Activated naive CD4-positive, alpha-beta T cell (primary cell): ENCODE measurements around the gene TMEM123.

ENCODE experiments used
- DNase-seq, 4 experiments: peaks; one replicate each; lab custom pipeline; 2025; lab: John Stamatoyannopoulos, UW

The TMEM123 gene

DNA sequence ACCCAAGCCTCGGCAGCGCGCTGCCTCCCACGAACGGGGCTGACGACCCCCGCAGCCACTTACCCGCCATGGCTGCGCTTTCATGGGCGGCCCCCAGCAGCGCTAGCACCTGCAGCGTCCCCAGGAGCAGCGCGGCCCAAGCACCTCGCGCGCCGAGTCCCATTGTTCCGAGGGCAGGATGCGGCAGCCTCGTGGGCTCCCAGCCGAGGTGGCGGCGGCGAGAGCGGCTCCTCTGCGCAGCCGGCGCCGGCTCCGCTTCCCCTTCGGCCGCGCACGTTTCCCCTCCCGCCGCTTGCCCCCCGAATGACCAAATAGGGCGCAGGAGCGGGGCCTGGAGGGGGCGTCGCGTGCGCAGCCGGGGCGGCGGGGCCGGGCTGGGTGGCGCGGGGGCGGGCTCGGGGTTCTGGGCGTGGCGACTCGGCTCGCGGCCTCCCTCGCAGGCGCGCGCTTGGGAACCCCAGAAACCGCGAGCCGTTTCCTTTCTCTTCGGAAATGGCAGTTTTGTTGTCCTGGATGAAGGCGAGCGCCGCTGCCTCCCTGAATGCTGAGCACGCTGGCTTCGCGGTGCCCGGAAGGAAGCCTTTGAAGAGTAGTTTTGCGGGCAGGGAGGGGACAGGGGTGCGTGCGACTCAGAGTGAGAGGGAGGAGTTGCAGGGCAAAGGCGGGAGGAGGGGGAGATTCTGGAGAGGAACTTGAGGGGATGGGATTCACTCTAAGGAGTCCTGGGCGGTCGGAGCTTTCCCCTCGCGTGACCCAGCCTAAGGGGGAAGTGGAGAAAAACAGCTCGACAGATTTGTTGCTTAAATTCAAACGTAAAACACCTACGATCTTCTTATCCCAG is at the start of gene TMEM123:
Gene TMEM123 (minus strand): TSS at position 305 of the 841 bp plus-strand sequence. CDS start 142 bp downstream, at position 163.
- DNase-seq = peak; percentile 54 to 90 (median 74)

DNA sequence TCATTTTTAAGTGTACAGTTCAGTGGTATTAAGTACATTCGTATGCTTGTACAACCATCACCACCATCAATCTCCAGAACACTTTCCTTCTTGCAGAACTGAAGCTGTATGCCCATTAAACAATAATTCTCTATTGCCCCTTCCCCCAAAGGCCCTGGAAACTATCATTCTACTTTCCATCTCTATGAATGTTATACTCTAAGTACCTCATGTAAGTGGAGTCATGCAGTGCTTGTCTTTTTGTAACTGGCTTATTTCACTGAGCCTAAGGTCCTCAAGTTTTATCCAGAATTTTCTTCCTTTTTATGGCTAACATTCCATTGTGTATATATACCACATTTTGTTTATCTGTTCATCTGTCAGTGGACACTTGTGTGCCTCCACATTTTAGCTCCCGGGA is 48.3 kb upstream of the TMEM123 start:
- DNase-seq = no peak

DNA sequence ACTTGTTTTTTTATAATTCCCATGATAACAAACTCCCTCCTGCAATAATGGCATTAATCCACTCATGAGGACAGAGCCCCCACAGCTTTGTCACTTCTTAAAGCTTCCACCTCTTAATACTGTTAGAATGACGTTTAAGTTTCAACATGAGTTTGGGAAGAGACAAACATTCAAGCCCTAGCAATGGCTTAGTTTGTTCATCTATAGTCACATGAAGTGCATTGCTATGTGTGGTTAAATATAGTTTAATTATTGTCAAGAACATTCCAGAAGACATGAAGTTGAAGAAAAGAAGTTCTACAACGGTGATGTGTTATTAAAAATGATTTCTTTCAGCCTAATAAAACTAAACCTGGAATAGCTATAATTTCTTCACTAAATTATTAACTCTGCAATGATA is 47.4 kb upstream of the TMEM123 start:
- no peak for DNase-seq

- DNase-seq = no peak
Observed at GRCh38 chr11:102499151-102499550, 46.6 kb upstream of the TMEM123 start.

DNA sequence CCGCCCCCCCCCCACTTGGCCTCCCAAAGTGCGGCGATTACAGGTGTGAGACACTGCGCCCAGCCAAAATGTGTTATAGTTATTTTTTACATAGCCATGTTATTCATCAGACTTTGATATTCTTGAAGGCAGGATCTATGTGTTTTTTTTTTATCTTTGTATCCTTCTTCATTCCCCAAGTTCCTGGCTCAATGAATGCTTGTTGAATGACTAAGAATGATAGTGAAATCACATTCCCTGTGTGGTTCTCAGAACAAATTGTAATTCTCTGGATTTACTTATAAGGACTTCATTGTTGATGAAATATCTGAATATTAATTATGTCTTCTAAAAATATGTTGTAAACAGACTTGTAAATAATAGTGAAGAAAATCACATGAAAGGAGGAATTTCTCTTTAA is 44.5 kb upstream of the TMEM123 start:
- DNase-seq = no peak

DNA sequence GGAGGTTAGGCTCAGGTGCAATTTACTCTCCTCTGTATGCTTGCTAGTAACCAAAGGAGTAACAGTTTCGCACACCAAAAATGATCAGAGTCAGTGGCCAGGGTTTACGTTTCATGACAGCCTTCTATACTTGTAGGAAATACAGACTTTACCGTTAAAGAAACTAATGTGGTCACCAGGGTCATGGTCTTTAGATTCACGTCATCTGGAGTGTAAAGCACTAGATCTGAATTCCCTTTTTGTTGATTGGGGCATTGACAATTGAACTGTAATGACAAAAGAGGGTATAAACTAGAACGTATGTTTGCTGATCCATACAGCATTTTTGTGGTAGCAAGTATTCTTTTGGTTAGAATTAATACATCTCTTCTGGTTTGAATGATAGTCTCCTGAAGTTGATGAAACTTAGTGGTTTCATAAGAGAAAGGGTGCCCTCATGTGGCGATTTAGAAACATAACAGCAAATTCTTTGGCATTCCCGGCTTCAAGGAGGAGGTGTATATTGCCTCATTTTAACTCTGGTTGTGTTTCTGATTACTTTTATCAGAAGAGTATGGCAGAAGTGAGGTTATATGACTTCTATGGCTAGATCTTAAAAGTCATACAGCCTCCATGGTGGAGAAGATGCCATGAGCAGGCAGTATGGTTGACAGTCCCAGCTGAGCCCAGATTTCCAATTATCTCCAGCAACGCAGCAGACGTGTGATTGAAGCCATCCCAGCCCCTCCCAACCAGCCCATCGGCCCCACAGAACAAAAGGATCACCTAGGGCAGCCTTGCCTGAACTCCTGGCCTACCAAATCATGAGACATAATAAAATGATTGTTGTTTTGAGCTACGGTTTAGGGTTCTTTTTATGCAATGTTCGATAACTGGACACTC is 42.8 kb upstream of the TMEM123 start:
- DNase-seq = no peak

GRCh38 chr11:102494216-102494615 is 41.7 kb upstream of the TMEM123 start:
- DNase-seq = no peak

GRCh38 chr11:102493524-102493923 is 41.0 kb upstream of the TMEM123 start:
- no peak for DNase-seq

DNA sequence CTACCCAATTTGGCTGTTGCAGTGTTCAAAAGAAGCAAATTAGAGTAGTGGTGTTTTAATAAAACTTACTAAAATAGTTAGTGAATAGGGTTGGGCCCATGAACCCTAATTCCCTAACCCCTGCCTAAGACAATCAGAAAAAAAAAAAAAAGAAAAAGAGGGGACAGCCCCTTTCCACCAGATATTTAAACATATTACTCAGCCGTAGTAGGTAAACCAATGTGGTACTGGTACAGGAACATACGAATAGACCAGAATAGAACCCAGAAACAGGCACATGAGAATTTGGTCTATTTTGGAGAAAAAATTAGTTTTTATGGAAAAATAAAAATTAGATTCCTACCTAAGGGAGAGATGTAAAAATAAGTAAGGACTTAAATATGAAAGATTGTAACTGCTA is 39.4 kb upstream of the TMEM123 start:
- DNase-seq = no peak

- DNase-seq = no peak
Observed at GRCh38 chr11:102489186-102490145, 36.9 kb upstream of the TMEM123 start.

DNA sequence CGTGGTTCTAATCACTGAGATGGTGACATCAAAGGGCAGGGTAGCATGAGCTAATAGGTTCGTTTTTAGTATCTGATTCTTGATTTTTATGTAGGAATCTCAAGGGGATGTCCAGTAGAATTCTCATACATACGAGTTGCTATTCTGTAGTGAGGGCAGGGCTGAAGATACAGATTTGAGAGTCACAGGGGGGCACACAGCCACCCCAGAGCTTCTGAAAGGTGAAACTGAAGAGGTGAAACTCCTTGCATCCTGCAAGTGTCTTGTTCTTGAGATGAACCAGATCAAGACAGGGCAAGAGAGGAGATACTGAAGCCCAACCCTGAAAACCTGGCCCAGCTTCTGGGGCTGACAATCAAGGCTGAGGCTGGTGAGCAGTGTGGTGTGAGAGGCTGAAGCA is 35.6 kb upstream of the TMEM123 start:
- DNase-seq = no peak

- no peak for DNase-seq
Observed at GRCh38 chr11:102487214-102487613, 34.6 kb upstream of the TMEM123 start.

GRCh38 chr11:102486584-102486983 is 34.0 kb upstream of the TMEM123 start:
- no peak for DNase-seq

DNA sequence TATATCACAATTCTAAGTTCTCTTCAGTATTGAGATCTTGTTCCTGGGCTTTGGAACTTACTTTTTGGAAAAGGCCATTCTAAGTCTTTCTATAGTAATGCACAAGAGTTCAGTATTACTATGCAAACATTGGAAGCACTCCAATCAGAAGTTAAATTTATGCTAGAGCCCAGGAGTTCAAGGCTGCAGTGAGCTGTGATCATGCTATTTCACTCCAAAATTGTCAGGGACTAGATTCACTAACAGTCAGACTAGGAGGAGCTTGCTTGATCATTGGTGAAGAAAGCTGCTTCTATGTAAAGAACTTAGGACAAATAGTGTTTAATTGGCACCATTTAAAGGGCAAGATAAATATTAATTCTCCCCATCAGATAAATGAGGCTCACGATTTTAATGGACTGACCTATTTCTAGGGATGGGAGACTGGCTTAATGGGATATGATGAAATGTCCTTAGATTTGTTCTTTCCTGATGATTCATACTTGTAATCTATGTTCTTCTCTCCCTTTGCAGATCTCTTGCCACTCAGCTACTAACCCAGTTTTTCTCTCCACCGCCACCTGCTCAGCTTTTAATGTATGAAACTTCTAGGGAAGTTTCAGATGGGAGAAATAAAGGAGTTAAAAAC is 32.6 kb upstream of the TMEM123 start:
- no peak for DNase-seq

GRCh38 chr11:102482433-102482832 is 29.9 kb upstream of the TMEM123 start:
- DNase-seq = no peak

- no peak for DNase-seq
Observed at GRCh38 chr11:102479733-102480132, 27.2 kb upstream of the TMEM123 start.

DNA sequence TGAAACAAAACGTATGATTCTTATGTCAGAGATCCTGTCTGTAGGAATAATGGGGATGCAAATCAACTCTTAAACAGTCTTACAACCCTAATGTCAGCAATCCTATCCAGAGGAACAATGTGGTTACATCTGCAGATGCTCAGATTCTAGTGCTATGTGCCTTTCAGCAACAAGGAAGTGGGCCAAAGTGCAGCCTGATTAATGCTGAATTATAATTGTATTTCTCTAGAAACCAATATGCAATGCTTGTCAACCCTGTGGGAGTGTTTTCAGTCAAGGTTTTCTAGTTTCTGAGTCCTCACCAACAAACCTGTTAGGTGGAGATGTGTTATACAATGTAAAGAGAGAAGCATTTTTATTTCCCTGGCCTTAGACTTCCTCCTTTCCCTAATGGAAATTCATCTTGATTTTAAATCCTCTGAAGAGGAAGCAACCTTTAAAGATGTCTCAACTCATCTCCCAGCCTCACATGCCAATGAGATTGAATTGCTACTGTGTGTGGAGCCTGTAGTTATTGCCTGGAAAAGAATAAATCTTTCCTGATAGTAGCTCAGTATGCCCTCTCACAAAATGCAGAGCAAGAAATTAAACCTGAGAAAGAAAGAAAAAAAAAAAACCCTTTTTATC is 26.2 kb upstream of the TMEM123 start:
- no peak for DNase-seq

- peak in 1 of 4 experiments; percentile 5 for DNase-seq
Observed at GRCh38 chr11:102476812-102477211, 24.2 kb upstream of the TMEM123 start.

DNA sequence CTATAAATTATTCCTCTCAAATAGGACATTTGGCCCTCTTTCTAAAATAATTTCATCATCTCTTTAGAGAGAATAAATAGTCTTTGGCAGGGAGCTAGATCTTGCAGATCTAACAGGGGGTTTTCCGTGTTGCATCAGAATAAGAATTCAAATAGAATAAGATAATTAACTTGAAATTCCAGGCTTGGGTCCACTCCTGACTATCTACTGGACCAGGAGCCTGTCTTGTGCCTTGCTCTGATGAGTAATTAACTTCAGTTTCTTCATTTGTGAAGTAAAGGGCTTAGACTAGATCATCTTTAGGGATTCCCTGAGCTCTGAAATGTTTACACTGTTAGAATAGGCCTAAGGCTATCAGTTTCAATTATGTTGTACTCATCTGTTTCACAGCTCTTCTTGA is 23.5 kb upstream of the TMEM123 start:
- DNase-seq = no peak

GRCh38 chr11:102473543-102473942 is 21.0 kb upstream of the TMEM123 start:
- DNase-seq = no peak

DNA sequence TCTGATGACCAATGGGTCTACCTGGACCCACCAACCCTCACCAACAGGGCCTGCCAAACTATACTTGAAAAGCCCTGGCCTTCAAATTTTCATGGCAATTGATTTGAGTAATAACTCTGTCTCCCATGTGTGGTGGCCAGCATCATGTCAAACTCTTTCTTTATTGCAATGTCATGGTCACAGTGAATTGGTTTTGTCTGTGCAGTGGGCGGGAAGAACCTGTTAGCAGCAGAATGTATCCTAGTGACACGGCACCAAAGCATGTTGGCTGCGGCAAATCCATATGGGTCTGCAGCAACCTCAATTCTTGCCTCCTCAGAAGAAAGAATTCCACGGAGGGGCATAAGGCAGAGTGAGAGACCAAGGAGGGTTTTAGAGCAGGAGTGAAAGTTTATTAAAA is 19.6 kb upstream of the TMEM123 start:
- no peak for DNase-seq
